Activated CD8-positive, alpha-beta memory T cell treated with anti-CD3 and anti-CD28 coated beads, Interleukin-2, amount 50 U/mL, for 4 hours (primary cell): ENCODE results near the gene TCAP.

Experiments used
- DNase-seq: peaks from one replicate; pipeline ENCODE4 v3.0.0-alpha.2; 2020

Gene TCAP, protein sequence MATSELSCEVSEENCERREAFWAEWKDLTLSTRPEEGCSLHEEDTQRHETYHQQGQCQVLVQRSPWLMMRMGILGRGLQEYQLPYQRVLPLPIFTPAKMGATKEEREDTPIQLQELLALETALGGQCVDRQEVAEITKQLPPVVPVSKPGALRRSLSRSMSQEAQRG

DNA sequence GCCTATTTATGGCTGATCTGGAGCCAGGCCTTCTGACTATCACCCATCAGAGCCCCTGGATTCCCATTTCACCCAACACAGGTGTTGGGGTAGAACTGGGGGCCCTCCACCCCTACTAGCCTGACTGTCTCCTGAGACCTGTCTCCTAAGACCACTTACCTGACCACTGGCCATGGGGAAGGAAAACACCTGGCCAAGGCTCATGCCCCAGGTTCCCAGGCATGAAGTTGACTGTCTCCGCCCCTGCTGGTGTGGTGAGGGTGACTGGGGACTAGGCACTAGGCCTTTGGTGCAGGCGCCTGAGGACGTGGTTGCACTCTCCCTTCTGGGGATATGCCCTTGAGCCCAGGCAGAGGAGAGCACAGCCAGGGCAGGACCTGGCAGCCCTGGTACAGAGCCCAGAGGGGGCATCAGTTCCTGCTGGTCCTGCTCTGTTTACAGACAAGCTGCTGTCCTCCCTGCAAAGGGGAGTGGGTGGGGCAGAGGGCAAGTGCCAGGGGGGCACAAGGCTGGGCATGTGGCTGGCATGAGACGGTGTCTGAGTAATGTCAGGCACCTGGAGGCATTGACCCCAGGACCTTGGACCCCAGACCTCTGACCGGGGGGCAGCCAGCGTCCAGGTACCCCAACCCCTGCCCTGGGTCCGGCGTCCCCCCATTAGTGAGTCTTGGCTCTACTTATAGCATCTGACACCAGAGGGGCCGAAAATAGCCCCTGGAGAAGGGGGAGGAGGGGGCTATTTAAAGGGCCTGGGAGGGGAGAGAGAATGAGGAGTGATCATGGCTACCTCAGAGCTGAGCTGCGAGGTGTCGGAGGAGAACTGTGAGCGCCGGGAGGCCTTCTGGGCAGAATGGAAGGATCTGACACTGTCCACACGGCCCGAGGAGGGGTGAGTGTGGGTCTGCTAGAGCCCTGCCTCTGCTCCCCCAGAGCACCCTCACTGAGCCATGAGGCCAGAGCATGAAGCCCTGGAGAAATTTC, at the start of gene TCAP:
TSS of gene TCAP (plus strand) at position 769 of the 981 bp plus-strand sequence. CDS start at position 780, 11 bp downstream.
- DNase-seq = no peak

DNA sequence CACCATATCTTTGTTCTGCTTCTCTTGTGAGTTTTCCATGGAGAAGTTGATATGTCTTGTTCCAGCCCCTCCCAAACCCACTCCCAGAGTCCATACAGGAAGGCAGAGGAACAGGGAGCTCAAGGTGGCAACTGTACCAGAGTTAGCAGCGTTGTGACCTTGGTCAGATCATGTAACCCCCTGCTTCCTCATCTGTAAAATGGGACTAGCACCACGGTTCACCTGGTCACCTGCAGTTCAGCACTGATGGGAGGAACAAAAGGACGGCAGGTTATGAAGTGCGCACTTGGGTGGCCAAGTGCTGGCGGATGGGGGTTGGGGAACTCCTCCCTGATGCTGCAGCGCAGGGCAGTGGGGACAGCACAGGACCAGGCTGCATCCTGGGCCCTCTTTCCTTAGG, 49.7 kb upstream of the TCAP start:
- no peak for DNase-seq

DNA sequence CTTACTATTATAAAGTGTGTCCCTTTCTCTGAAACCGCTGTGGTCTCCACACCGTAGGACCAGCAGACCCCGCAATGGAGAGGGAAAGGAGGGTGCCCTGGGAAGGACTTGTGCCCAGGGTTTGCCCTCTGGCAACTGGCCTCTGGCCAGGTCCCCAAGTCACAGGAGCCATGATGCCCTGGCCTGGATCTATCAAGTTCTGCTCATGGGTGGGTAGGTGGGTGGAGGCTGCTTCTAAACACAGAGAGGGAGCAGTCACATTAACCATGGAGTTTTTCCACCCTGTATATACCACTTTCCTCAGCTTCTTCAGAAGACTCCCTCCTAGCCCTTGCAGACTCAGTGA, 48.1 kb upstream of the TCAP start:
- no peak for DNase-seq

DNA sequence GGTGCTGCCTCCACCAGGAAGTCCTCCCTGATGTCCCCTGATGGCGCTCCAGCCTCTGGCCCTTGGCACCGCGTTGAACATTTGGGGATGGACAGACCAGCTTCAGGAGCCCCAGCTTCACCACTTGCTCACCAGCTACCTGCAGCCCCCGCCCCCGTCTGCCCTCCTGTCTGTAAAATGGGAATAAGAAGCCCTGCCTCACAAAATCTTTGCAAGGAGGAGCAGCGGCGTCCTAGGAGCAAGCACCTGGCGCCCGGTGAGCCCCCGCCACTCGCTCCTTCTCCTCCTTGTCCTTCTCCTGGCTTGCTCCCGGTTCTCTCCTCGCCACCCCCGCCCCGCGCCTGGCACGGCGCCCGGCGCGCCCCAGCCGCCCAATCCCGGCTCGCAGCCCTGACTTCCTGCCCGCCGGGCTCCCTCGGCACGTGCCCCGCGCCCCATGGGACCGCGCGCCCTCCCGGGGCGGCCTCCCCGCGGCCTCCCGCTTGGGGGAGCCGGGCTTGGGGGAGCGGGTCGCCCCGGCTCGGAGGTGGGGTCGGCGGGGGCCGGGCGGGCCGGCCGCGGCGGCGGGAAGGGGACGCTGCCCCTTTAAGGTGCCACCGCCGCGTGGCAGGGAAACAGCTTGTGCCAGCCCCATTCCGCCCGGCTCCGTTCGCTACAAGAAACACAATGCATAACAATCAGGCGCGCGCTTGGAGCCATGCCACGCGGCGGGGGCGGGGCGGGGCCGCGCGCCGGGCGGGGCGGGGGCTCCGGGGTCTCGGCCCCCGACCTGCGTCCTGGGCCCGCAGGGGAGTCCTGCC, 47.5 kb upstream of the TCAP start:
- DNase-seq = peak; percentile 57

DNA sequence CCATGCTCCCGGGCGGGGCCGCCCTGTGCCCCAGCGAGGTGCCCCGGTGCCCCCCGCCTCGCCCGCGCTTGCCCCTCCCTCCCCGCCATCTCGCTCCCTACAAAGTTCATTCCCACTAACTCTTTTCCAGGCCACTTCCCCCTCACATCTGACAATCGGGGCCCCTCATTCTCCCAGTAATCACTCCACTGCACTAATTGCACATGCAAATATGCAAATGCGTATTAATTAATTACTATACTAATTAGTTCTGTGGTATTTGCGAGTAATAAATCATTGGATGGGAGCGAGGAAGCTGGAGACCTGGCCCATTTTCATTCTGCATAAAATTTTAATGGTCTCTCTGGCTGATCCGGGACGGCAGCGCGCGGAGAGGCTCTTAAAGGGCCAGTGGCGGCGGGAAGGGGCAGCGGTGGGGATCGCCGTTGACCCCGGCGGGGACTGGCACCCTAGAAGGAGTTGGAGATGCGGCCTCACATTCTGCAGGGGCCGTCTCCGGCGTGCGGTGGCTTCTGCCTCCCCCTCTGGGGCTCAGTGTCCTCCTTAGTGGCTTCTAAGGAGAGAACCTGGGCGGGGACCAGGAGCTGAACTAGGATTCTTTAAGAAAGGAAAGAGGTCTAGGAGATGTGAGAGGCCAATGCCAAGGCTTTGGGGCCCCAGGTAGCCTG, 46.8 kb upstream of the TCAP start:
- DNase-seq = no peak

DNA sequence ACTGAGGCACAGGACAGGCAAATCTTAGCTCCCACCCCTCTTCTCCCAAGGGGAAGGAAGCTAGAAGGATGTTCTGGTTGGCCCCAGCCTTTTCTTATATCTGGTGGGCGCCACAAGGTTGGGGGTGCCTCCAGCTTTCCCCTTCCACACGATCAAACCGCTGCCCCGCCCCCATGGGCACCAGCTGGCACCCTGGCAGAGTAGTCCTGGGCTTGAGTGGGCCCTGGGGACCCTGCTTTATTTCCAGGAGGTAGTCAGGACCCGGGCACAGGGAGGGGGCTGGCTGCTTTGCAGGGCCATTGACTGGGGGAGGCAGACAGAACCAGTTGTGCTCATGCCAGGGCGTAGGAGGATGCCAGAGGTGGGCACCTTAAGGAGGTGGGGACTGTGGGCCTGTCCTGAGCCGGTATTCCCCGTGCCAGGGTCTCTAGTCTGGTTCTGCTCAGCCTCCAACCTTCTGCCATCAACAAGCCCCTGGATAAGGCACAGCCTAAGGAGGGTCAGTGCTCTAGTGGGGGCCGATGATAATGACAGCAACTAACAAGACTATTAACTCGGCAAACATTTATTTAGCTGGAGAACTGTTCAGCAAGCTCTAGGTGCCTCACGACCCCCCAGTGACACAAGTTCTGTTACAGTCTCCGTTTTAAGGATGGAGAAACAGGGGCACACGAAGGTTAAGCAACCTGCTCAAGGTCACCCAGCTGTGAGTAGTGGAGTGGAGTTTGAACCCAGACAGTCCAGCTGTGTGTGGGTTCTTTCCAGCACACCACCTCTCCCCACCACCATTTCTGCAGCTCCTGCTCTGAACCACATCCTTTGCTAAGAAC, 46.0 kb upstream of the TCAP start:
- no peak for DNase-seq

DNA sequence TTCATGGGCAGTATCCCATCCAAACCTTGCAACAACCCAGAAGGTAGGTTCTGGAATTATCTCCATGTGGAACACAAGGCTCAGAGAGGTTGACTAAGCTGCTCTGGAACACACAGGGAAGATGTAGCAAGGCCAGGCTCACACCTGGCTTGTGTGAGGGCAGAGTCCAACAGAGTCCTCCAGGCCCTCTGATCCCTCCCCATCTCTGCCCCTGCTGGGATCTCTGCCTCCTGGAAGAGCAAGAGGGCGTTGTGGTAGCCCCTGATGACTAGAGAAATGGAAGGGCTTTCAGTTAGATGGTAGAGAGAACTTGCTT, 45.4 kb upstream of the TCAP start:
- DNase-seq = no peak

DNA sequence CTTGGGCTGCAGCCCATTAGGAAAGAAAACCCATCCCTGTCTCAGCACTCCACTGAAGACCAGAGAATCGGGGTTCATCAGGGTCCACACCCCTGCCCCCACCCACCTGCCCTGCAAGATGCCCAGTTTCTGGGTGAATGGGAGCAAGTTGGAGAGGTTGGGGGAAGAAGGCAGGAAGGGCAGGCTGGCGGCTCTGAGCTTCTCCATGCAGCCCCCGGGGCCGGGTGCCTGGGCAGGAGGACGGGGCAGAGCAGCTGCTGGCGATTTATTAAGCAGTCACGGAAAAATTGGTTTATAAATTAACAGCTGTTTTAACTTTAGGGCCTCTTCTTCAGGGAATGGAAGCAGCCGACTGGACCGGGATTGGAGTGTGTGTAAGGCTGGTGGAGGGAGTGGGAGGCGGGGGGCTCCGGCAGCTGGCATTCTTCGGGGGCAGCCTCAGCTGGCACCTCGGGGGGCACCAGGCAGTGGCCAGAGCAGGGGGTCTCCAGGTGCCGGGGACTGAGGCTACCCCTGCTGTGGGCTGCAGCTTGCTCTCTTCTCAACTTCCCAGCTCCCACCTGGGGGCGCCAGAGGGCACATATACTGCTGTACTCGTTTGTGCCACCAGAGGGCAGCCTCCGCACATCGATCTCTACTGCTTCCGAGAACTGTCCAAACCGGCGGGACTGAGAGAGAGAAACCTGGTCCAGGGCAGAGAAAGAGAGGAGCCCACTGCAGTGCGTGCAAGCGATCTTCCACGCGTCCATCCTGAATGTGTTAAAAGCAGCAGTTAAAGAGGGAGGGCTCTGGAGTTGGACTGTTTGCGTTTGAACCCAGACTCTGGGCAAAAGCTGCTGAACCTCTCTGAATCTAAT, 43.4 kb upstream of the TCAP start:
- peak; percentile 86 for DNase-seq

DNA sequence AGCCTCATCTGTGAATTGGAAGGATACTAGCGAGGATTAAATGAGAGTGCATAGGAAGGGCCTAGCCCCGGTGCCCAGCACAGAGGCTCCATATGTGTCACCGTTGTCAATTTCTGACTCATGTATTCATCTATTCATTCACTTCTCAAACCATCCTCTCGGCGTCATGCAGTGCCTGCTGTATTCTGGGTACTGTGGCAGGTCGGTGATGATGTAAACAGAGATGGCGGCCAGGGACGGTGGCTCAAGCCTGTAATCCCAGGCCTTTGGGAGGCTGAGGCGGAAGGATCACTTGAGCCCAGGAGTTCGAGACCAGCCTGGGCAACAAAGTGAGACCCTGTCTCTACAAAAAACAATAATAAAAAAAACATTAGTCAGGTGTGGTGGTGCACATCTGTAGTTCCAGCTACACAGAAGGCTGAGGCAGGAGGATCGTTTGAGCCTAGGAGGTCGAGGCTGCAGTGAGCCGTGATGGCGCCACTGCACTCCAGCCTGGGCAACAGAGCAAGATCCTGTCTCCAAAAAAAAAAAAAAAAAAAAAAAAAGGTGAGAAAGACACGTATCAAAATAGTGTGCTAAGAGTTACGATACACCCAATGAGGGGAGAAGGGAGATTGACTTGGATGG, 42.7 kb upstream of the TCAP start:
- DNase-seq = no peak

DNA sequence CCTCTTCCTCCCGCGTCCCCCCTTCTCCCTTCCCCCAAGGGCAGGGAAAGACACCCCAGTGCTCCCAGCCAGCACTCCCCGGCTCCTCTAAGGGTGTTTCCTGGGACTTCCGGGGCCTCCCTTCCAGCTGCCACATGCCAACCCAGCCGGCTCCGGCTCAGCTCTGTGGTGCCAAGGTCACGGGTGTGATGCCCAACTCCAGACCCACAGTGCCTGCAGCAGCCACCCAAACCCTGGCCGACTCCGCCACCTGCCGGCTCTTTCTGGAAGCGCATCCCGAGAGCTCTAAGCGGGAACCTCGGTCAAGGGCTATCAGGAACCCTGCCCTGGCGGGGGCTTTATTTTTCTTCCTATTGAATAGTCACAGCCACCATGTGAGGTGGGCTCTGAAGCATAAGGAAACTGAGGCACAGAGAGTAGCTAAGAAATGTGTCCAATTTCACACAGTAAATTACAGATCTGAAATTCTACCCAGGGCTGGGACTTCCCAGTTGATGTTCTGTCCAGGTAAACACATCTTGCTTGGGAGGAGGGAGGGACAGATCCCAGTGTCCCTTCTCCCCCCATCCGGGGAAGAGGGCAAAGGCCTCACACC, 41.7 kb upstream of the TCAP start:
- DNase-seq = peak; percentile 87

DNA sequence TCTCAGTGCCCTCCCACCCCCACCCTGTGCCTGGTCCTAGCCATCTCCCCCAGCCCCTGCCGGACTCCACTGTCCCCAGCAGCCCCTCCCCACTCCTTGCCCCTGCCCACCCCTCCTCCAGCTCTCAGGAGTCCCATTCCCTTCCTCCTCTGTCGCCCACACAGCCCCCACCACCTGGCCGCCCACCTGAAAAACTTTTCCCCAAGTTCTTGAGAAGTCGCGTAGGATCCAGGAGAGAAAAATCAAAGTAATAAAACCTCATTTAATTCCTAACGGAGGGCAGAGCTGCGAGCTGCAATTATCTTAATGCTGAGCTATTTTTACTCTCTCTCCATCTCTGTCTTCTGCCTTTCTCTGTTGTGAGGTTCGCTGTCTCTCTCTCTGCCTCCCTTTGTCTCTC, 40.8 kb upstream of the TCAP start:
- no peak for DNase-seq

DNA sequence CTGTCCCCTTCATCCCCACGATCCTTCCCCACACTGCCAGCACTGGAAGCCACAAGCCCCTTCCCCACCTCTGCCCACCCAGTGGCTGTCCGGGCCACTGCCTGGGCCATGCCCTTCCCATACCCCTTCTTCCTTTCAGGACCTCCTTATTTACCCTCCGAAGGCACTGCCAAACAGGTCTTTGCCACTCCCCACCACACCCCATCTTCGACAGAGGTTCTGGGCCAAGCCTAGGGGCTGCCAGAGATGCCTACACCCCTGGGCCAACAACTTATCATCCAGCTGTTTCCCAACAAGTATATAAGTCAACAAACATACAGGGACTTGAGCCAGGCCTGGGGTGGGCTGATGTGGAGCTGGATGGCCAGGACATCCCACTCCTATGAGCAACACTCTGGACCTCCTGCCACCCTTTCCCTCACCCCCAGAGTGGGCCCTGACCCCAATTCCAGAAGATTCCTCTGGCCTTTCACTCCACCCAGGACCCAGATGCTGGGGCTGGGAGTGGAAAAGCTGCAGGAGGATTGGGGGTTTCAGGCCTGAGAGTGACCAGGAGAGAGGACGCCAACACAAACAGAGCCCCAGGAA, 39.9 kb upstream of the TCAP start:
- no peak for DNase-seq

DNA sequence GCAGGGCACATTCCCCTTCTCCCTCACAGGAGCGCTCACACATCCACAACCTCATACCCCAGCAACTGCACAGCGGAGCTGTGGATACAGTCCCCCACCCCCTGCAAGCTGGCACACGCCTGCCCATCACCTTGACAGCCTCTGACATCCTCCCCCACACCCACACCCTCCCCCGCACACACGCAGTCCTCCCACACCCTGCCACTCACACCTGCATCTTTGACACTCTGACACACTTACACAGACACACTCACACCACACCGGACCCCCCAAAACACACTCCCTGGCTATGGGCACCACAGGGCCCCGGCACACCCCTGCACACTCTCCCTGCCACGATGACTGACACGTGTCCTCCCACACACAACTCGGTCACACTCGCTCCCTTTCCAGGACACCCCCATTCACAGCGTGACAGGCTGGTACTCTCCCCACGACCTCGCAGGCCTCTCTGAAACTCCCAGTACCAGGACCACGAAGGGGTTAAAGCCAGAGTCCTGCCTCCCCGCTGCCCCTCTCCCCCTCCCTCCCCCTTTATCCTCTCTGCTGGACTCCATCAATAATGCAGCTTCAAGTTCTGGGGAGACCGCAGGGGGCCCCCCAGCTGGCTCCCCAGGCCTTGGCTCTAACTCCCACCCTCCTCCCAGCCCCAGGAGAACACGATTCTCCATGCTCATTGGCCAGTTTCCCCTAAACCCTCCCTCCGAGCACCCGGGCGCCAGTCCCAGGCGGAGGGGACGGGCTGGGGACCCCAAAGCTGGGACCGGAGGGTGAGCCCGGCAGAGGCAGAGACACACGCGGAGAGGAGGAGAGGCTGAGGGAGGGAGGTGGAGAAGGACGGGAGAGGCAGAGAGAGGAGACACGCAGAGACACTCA, 38.7 kb upstream of the TCAP start, which contains the start of gene PPP1R1B:
TSS of gene PPP1R1B (plus strand) at position 782 of the 876 bp plus-strand sequence. CDS start 441 bp downstream, outside the sequence.
- DNase-seq = peak; percentile 46

DNA sequence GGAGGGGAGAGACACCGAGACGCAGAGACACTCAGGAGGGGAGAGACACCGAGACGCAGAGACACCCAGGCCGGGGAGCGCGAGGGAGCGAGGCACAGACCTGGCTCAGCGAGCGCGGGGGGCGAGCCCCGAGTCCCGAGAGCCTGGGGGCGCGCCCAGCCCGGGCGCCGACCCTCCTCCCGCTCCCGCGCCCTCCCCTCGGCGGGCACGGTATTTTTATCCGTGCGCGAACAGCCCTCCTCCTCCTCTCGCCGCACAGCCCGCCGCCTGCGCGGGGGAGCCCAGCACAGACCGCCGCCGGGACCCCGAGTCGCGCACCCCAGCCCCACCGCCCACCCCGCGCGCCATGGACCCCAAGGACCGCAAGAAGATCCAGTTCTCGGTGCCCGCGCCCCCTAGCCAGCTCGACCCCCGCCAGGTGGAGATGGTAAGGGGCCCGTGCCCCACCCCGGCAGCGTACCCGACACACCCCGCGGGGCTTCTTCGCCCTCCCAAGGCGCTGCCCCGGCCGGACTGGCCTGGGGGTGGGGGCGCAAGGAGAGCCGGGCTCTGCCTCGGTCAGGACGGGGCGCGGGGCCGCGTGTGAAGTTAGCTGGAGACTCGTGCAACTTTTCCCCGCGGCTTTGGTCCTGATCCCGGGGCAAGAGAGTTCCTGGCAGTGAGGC, 38.0 kb upstream of the TCAP start:
- DNase-seq = no peak

DNA sequence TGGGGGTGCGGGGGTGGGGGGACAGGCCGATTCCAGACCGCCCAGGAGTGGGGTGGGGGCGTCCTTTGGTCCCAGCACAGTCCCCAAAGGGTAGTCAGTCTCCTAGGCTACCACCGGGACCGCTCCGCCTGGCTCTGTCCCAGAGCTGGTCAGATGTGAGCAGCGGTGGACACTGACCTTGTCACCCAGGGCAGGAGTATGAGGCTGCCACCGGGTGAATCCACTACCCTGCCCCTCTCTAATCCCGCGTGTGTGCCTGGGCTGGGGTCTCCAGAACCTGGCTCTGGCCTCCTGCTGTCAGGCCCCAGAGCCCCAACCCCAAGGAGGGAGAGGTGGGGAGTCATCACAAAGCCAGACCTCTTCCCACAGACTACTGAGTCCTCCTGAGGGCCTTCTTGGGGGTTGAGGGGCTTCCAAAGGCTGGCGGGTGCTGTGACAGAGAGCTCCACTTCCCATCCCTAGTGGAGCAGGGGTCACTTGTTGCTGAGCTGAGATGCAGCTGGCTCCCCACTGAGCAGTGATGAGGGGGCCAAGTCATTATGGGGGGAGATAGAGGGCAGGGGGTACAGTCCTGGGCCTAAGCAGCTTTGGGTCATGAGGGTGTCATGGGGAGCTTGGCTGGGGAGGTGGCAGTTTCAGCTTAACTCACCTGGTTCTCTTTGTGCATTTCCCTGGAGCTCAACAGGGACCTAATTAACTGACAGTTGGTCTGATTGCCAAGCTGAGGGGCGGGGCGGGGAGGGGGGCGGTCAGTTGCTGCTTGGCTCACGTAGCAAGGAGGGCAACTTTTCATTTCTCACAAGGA, 37.2 kb upstream of the TCAP start:
- DNase-seq = no peak

DNA sequence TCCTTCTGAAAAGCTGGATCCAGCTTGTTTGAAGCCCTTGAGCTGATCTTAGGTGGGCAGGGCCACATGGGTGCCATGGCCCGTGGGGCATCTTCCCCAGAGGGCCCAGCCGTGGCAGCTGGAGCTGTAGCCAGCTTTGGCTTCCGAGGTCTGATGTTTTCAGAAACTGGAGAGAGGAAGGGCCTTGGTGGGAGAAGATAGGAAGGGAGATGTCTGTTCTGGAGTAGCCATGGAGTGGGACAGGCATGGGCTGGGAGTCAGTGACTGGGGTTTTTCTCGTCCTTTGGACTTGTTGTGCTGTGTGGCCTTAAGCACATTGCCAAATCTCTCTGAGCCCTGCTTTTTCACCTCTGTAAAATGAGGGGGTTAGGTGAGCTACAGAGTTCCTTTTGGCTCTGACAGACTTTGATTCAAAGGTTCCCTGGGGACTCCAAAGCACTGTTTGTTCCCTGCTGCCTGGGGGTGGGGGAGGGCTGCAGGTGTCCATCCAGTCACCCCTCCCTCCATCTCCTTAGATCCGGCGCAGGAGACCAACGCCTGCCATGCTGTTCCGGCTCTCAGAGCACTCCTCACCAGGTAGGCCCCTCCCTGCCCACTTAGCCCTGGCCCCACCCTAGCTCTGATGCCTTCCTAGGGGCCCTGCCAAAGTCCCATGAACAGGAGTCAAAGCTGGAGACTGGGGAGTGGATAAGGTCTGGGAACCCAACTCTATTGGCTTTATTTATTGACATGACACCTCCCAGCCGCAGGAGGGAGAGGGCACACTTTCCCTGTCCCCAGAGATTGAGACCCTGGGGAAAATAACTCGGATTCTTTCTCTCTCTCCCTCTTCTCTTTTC, 36.3 kb upstream of the TCAP start:
- DNase-seq = no peak
